Keratinocyte (primary cell): Measurements from ENCODE around the gene PACC1. TPM values are rescaled to one million over a fixed set of nuclear protein-coding genes. Genes with fewer than 3 reads are reported as not detected.

Experiments used
- DNase-seq: peaks from one replicate; pipeline ENCODE4 v3.0.0-alpha.2; 2011; ENCODE audit warnings: low read depth, missing footprints, low spot score
- FAIRE-seq: peaks from 2 replicates; lab custom pipeline; 2011; peaks lifted over from hg19 to GRCh38; lab: Jason Lieb, UNC
- H2AFZ ChIP-seq: 2 replicates; pipeline ENCODE4 v1.6.0; 2012; ENCODE audit warnings: low read length, control low read depth, inconsistent platforms; ENCODE audit not compliant: control insufficient read depth
- H3K27ac ChIP-seq: 2 replicates; pipeline ENCODE4 v1.5.1; 2011; ENCODE audit warnings: low read length; ENCODE audit not compliant: control insufficient read depth, insufficient read depth
- H3K27me3 ChIP-seq: 3 replicates; pipeline ENCODE4 v1.6.0; 2011; ENCODE audit warnings: low read length; ENCODE audit not compliant: control insufficient read depth, insufficient read depth; ENCODE audit errors: extremely low read depth
- H3K36me3 ChIP-seq, 2 experiments: 2 replicates in 1 of 2; 3 replicates in 1 of 2; pipeline ENCODE4 v1.5.1; 2011; ENCODE audit warnings: low read length in 2 of 2, mild to moderate bottlenecking in 1 of 2; ENCODE audit not compliant: control insufficient read depth in 2 of 2, insufficient read depth in 2 of 2; ENCODE audit errors: extremely low read depth in 1 of 2
- H3K4me1 ChIP-seq: 3 replicates; pipeline ENCODE4 v1.5.1; 2011; ENCODE audit warnings: low read length; ENCODE audit not compliant: control insufficient read depth, insufficient read depth; ENCODE audit errors: extremely low read depth
- H3K4me2 ChIP-seq: 3 replicates; pipeline ENCODE4 v1.6.0; 2011; ENCODE audit warnings: low read depth, low read length; ENCODE audit not compliant: control insufficient read depth, insufficient read depth; ENCODE audit errors: extremely low read depth
- H3K4me3 ChIP-seq, 3 experiments: fragments of 200-600 bp in 1 of 3; sonication (generic) in 1 of 3; 2 replicates in 2 of 3; 3 replicates in 1 of 3; pipeline ENCODE4 v1.5.1; 2011 to 2016; ENCODE audit warnings: low read length in 3 of 3, mild to moderate bottlenecking in 3 of 3, control low read depth in 2 of 3, inconsistent platforms in 1 of 3, low read depth in 1 of 3, mixed read lengths in 1 of 3, mixed run types in 1 of 3, moderate library complexity in 1 of 3; ENCODE audit not compliant: control insufficient read depth in 2 of 3, insufficient read depth in 2 of 3; ENCODE audit errors: extremely low read depth in 1 of 3
- H3K79me2 ChIP-seq: 2 replicates; pipeline ENCODE4 v1.6.0; 2012; ENCODE audit warnings: low read length; ENCODE audit not compliant: control insufficient read depth, insufficient read depth
- H3K9ac ChIP-seq: 3 replicates; pipeline ENCODE4 v1.6.0; 2011; ENCODE audit warnings: low read length; ENCODE audit not compliant: control insufficient read depth, insufficient read depth; ENCODE audit errors: extremely low read depth
- H3K9me1 ChIP-seq: 3 replicates; pipeline ENCODE4 v1.6.0; 2011; ENCODE audit warnings: low read length; ENCODE audit not compliant: control insufficient read depth, insufficient read depth; ENCODE audit errors: extremely low read depth
- H3K9me3 ChIP-seq: 2 replicates; pipeline ENCODE4 v1.5.1; 2012; ENCODE audit warnings: low read depth, low read length; ENCODE audit not compliant: control insufficient read depth
- H4K20me1 ChIP-seq: 3 replicates; pipeline ENCODE4 v1.6.0; 2011; ENCODE audit warnings: low read length; ENCODE audit not compliant: control insufficient read depth, insufficient read depth; ENCODE audit errors: extremely low read depth
- EZH2 ChIP-seq: IDR thresholded peaks from one replicate; pipeline ENCODE4 v1.6.1; 2012; ENCODE audit warnings: inconsistent platforms, mild to moderate bottlenecking, low read length, moderate library complexity
- dilution Hi-C: fragments of 300-500 bp; cut with MboI; formaldehyde crosslinking; loops from one replicate; pipeline ENCODE4 v1.7.0; 2020; ENCODE audit warnings: low sequenced_read_pairs; ENCODE audit not compliant: extremely low pct_ligation_motif_present
- polyA plus RNA-seq, 5 experiments: library from polyadenylated mRNA; depleted of rRNA in 3 of 5; stranded (reverse) in 3 of 5; stranded (forward) in 1 of 5; unstranded in 1 of 5; fragments of >200 nt; gene quantifications; 1 replicate in 1 of 5; 2 replicates in 3 of 5; 3 replicates in 1 of 5; pipeline versions ENCODE4 v1.2.1 to v1.2.3, GENCODE V29; 2011 to 2012; ENCODE audit warnings: missing spikeins in 2 of 5, low read depth in 1 of 5, low replicate concordance in 1 of 5
- TF ChIP-seq, protein P1 (sequence below), 3 experiments: IDR thresholded peaks in 1 of 3; conservative IDR thresholded peaks in 1 of 3; optimal IDR thresholded peaks in 1 of 3; 2 replicates in 2 of 3; 3 replicates in 1 of 3; pipeline versions ENCODE3 to v1.5.1; 2011; ENCODE audit warnings: low read length in 3 of 3, mild to moderate bottlenecking in 3 of 3, moderate library complexity in 2 of 3, control low read depth in 1 of 3, inconsistent platforms in 1 of 3; ENCODE audit not compliant: insufficient read depth in 2 of 3; ENCODE audit errors: extremely low read depth in 1 of 3

PACC1 gene
- polyA plus RNA-seq, 1 donor (not counting 4 experiments of a cell fraction or from before 2014, with no cell fraction given) = 12.7 TPM

GRCh38 chr1:212377644-212378043, 37.0 kb downstream of the PACC1 start:
- no peak overlapping the region for H3K9ac ChIP-seq
- H3K4me1 ChIP-seq = no peaks in the 10 kb centered on the region
- DNase-seq (no peak), FAIRE-seq (no peak)
- dilution Hi-C loops = no loop called here
- no peak for TF ChIP-seq EZH2
- TF ChIP-seq, protein P1, sequence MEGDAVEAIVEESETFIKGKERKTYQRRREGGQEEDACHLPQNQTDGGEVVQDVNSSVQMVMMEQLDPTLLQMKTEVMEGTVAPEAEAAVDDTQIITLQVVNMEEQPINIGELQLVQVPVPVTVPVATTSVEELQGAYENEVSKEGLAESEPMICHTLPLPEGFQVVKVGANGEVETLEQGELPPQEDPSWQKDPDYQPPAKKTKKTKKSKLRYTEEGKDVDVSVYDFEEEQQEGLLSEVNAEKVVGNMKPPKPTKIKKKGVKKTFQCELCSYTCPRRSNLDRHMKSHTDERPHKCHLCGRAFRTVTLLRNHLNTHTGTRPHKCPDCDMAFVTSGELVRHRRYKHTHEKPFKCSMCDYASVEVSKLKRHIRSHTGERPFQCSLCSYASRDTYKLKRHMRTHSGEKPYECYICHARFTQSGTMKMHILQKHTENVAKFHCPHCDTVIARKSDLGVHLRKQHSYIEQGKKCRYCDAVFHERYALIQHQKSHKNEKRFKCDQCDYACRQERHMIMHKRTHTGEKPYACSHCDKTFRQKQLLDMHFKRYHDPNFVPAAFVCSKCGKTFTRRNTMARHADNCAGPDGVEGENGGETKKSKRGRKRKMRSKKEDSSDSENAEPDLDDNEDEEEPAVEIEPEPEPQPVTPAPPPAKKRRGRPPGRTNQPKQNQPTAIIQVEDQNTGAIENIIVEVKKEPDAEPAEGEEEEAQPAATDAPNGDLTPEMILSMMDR (optimal IDR thresholded peaks at IDR 0.05 in 1 of 3, IDR thresholded peaks at IDR 0.05 in 1 of 3, conservative IDR thresholded peaks at IDR 0.05 in 1 of 3; ENCODE audit: extremely low read depth in 1 of 3, insufficient read depth in 2 of 3, low read length in 3 of 3) = no peak
- peaks cover 9 to 16% of the 10 kb centered on the region in 2 experiments for H3K36me3 ChIP-seq
- H3K4me2 ChIP-seq = no peak overlapping the region
- H3K79me2 ChIP-seq = no peaks in the 10 kb centered on the region
- H3K27ac ChIP-seq = no peak overlapping the region
- no peak overlapping the region for H2AFZ ChIP-seq
- no peaks in the 10 kb centered on the region for H4K20me1 ChIP-seq
- no peaks in the 10 kb centered on the region for H3K9me1 ChIP-seq
- no peaks in the 10 kb centered on the region for H3K9me3 ChIP-seq
- H3K4me3 ChIP-seq = no peak overlapping the region
- no peaks in the 10 kb centered on the region for H3K27me3 ChIP-seq

DNA sequence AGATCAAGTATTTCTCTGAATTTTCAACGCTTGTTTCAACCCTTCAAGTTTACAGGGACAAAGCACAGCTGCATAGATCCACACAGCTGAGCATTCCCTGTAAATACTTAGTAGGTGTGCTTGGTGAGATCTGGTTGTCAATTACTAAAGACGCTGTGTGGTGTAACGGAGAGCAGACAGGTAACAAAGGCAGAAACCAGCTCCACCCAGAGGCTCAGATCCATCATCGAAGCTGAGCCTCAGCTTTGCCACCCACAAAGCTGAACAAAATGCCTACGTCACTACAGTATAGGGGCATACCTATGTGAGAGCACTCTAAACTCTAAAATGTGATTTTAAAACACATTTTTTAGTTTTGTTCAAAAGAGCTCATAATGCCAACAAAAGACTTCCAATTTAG, 38.7 kb downstream of the PACC1 start:
- Histone ChIP-seq H3K27ac (no peak overlapping the region), H3K9me3 (no peaks in the 10 kb centered on the region), H3K27me3 (no peaks in the 10 kb centered on the region), H3K9me1 (no peaks in the 10 kb centered on the region), H3K9ac (no peak overlapping the region), H2AFZ (no peak overlapping the region), H3K4me2 (no peak overlapping the region), H4K20me1 (no peaks in the 10 kb centered on the region), H3K4me3 (no peak overlapping the region), H3K79me2 (no peaks in the 10 kb centered on the region), H3K4me1 (no peaks in the 10 kb centered on the region), H3K36me3 (peaks cover 9 to 16% of the 10 kb centered on the region in 2 experiments)
- FAIRE-seq (no peak), DNase-seq (no peak)
- dilution Hi-C loops = no loop called here
- no peak for TF ChIP-seq EZH2
- TF ChIP-seq, protein P1 (optimal IDR thresholded peaks at IDR 0.05 in 1 of 3, IDR thresholded peaks at IDR 0.05 in 1 of 3, conservative IDR thresholded peaks at IDR 0.05 in 1 of 3; ENCODE audit: extremely low read depth in 1 of 3, insufficient read depth in 2 of 3, low read length in 3 of 3) = no peak
